NCI-H187 (cell line): ENCODE measurements around the gene F8A3.
"Not testable (repeated sequence)": the region's sequence is repeated elsewhere in the genome, so short reads cannot be mapped to it uniquely, and the experiment has no call there.

Experiments used
- DNase-seq, 2 experiments: peaks; one replicate each; lab custom pipeline; 2025; lab: John Stamatoyannopoulos, UW

Gene F8A3

GRCh38 chrX:155458471-155458870, at the start of gene F8A3:
Gene F8A3 (minus strand): TSS chrX:155458620. CDS start chrX:155458600, 20 bp downstream.
- not testable (repeated sequence) for DNase-seq

GRCh38 chrX:155505296-155505695, 46.9 kb upstream of the F8A3 start:
- no peak for DNase-seq

- not testable (repeated sequence) for DNase-seq
Measured at GRCh38 chrX:155495134-155495533, 36.7 kb upstream of the F8A3 start.

- not testable (repeated sequence) for DNase-seq
Measured at GRCh38 chrX:155491421-155491820, 33.0 kb upstream of the F8A3 start.

GRCh38 chrX:155477136-155477535, 18.7 kb upstream of the F8A3 start:
- not testable (repeated sequence) for DNase-seq

- DNase-seq, result not testable (repeated sequence)
Measured at GRCh38 chrX:155466269-155466938, 8.0 kb upstream of the F8A3 start.

- DNase-seq, result not testable (repeated sequence)
Measured at GRCh38 chrX:155460501-155460900, 2.1 kb upstream of the F8A3 start.

GRCh38 chrX:155457761-155458447, 516 bp downstream of the F8A3 start:
- not testable (repeated sequence) for DNase-seq

- DNase-seq, result no peak
Measured at GRCh38 chrX:155441097-155441496, 17.3 kb downstream of the F8A3 start.

GRCh38 chrX:155435744-155436112, 22.7 kb downstream of the F8A3 start:
- DNase-seq, result no peak

- DNase-seq, result no peak
Measured at GRCh38 chrX:155434906-155435743, 23.3 kb downstream of the F8A3 start.

GRCh38 chrX:155417769-155418168, 40.7 kb downstream of the F8A3 start:
- no peak for DNase-seq
